Adrenal gland (tissue), 5 donors: Measurements from ENCODE around the gene HEG1.

Experiments used
- POLR2A ChIP-seq, 2 donors: fragments of 450-650 bp; IDR thresholded peaks; one replicate each; pipeline ENCODE4 v1.6.1; 2017; ENCODE audit warnings: antibody characterized with exemption in 2 of 2, mild to moderate bottlenecking in 2 of 2, moderate library complexity in 1 of 2
- TF ChIP-seq, protein P1 (sequence below), 6 experiments: fragments of 450-650 bp in 4 of 6; fragments of 200-600 bp in 2 of 6; sonication (generic) in 1 of 6; IDR thresholded peaks; 1 replicate in 5 of 6; 2 replicates in 1 of 6; pipeline versions ENCODE4 v1.5.1 to v1.8.0; 2016 to 2021; ENCODE audit warnings: antibody characterized with exemption in 6 of 6, mild to moderate bottlenecking in 2 of 6, moderate library complexity in 1 of 6
- donor health status: DM: no; HTN: no; CAD: no.

DNA sequence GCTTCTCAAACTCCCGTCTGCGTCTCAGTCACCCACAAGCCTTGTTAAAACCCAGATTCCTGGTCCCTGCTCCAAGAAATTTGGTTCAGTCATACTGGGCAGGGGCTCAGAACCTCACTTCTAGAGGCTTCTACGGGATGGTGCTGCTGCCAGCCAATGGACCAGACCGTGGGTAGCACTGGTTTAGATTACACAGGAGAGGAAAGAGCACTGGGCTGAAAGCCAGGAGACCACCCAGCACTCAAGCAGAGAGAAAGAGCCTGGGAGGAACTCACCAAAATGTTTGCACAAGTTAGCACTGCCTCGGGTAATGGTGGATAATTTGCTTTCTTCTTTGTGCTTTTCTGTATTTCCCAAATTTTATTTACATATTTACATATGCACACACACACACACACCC is 74.3 kb downstream of the HEG1 start:
- TF ChIP-seq, protein P1, sequence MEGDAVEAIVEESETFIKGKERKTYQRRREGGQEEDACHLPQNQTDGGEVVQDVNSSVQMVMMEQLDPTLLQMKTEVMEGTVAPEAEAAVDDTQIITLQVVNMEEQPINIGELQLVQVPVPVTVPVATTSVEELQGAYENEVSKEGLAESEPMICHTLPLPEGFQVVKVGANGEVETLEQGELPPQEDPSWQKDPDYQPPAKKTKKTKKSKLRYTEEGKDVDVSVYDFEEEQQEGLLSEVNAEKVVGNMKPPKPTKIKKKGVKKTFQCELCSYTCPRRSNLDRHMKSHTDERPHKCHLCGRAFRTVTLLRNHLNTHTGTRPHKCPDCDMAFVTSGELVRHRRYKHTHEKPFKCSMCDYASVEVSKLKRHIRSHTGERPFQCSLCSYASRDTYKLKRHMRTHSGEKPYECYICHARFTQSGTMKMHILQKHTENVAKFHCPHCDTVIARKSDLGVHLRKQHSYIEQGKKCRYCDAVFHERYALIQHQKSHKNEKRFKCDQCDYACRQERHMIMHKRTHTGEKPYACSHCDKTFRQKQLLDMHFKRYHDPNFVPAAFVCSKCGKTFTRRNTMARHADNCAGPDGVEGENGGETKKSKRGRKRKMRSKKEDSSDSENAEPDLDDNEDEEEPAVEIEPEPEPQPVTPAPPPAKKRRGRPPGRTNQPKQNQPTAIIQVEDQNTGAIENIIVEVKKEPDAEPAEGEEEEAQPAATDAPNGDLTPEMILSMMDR (IDR thresholded peaks at IDR 0.05), result no peak
- TF ChIP-seq POLR2A (IDR thresholded peaks at IDR 0.05), result no peak
